T follicular helper cell (primary cell): ENCODE measurements around the gene BTLA.
"Not testable (repeated sequence)": the region's sequence is repeated elsewhere in the genome, so short reads cannot be mapped to it uniquely, and the experiment has no call there.

Experiments used
- DNase-seq: peaks from one replicate; pipeline ENCODE4 v3.0.0-alpha.2; 2020; ENCODE audit warnings: low read depth

Gene BTLA

GRCh38 chr3:112491373-112491772 lies 7.9 kb downstream of the BTLA start:
- DNase-seq = no peak

- no peak for DNase-seq
Observed at GRCh38 chr3:112489674-112490479, 9.4 kb downstream of the BTLA start.

- no peak for DNase-seq
Observed at GRCh38 chr3:112486811-112487505, 12.3 kb downstream of the BTLA start.

- DNase-seq = no peak
Observed at GRCh38 chr3:112484352-112484751, 14.9 kb downstream of the BTLA start.

GRCh38 chr3:112482675-112483074 lies 16.6 kb downstream of the BTLA start:
- DNase-seq = no peak

- no peak for DNase-seq
Observed at GRCh38 chr3:112481302-112481721, 18.0 kb downstream of the BTLA start.

GRCh38 chr3:112477891-112478290 lies 21.4 kb downstream of the BTLA start:
- DNase-seq = no peak

GRCh38 chr3:112476346-112476745 lies 22.9 kb downstream of the BTLA start:
- DNase-seq = no peak

GRCh38 chr3:112474796-112475195 lies 24.5 kb downstream of the BTLA start:
- no peak for DNase-seq

- no peak for DNase-seq
Observed at GRCh38 chr3:112472691-112473090, 26.6 kb downstream of the BTLA start.

- no peak for DNase-seq
Observed at GRCh38 chr3:112471596-112472325, 27.5 kb downstream of the BTLA start.

GRCh38 chr3:112470788-112471187 lies 28.5 kb downstream of the BTLA start:
- DNase-seq = no peak

- no peak for DNase-seq
Observed at GRCh38 chr3:112469671-112470070, 29.6 kb downstream of the BTLA start.

GRCh38 chr3:112467539-112467938 lies 31.7 kb downstream of the BTLA start:
- no peak for DNase-seq

- no peak for DNase-seq
Observed at GRCh38 chr3:112466020-112466419, 33.3 kb downstream of the BTLA start.

GRCh38 chr3:112464264-112464663 lies 35.0 kb downstream of the BTLA start:
- DNase-seq = no peak

GRCh38 chr3:112463250-112463649 lies 36.0 kb downstream of the BTLA start:
- no peak for DNase-seq

- DNase-seq = not testable (repeated sequence)
Observed at GRCh38 chr3:112461787-112462186, 37.5 kb downstream of the BTLA start.

GRCh38 chr3:112460519-112461195 lies 38.6 kb downstream of the BTLA start:
- DNase-seq = no peak

GRCh38 chr3:112459750-112460149 lies 39.5 kb downstream of the BTLA start:
- DNase-seq = no peak

GRCh38 chr3:112456147-112456546 lies 43.1 kb downstream of the BTLA start:
- DNase-seq = no peak

- no peak for DNase-seq
Observed at GRCh38 chr3:112448939-112449338, 50.3 kb downstream of the BTLA start.
